Keratinocyte (primary cell): ENCODE results near the gene SH3PXD2A.

ENCODE experiments used
- EZH2 ChIP-seq: IDR thresholded peaks from one replicate; pipeline ENCODE4 v1.6.1; 2012; ENCODE audit warnings: inconsistent platforms, mild to moderate bottlenecking, low read length, moderate library complexity
- TF ChIP-seq, protein P1 (sequence below), 3 experiments: IDR thresholded peaks in 1 of 3; conservative IDR thresholded peaks in 1 of 3; optimal IDR thresholded peaks in 1 of 3; 2 replicates in 2 of 3; 3 replicates in 1 of 3; pipeline versions ENCODE3 to v1.5.1; 2011; ENCODE audit warnings: low read length in 3 of 3, mild to moderate bottlenecking in 3 of 3, moderate library complexity in 2 of 3, control low read depth in 1 of 3, inconsistent platforms in 1 of 3; ENCODE audit not compliant: insufficient read depth in 2 of 3; ENCODE audit errors: extremely low read depth in 1 of 3

DNA sequence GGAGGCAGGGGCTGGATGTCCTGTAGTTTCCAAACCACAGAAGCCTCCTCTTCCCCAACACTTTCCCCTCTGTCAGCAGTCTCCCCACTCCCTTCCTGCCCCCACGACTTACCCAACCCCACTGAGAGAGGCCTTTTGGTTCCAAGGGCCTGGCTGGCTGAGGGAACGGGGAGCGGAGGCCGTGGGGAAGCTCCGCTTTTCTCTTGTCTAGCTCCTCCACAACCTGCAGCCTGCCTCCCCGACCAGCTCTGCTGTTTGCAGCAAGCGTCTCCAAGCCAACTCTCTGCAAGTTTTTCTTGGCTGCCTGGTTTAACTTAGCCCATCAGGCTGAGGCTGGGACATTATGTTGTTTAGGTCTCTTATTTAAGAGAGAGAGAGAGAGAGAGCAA lies 235.0 kb downstream of the SH3PXD2A start:
- TF ChIP-seq, protein P1, sequence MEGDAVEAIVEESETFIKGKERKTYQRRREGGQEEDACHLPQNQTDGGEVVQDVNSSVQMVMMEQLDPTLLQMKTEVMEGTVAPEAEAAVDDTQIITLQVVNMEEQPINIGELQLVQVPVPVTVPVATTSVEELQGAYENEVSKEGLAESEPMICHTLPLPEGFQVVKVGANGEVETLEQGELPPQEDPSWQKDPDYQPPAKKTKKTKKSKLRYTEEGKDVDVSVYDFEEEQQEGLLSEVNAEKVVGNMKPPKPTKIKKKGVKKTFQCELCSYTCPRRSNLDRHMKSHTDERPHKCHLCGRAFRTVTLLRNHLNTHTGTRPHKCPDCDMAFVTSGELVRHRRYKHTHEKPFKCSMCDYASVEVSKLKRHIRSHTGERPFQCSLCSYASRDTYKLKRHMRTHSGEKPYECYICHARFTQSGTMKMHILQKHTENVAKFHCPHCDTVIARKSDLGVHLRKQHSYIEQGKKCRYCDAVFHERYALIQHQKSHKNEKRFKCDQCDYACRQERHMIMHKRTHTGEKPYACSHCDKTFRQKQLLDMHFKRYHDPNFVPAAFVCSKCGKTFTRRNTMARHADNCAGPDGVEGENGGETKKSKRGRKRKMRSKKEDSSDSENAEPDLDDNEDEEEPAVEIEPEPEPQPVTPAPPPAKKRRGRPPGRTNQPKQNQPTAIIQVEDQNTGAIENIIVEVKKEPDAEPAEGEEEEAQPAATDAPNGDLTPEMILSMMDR (optimal IDR thresholded peaks at IDR 0.05 in 1 of 3, IDR thresholded peaks at IDR 0.05 in 1 of 3, conservative IDR thresholded peaks at IDR 0.05 in 1 of 3; ENCODE audit: extremely low read depth in 1 of 3, insufficient read depth in 2 of 3, low read length in 3 of 3): no peak
- no peak for TF ChIP-seq EZH2
